Activated CD4-positive, alpha-beta T cell treated with anti-CD3 and anti-CD28 coated beads, Interleukin-2, amount 50 U/mL, for 1 hour (primary cell): ENCODE results near the gene APBB1IP.
"Not testable (repeated sequence)": the region's sequence is repeated elsewhere in the genome, so short reads cannot be mapped to it uniquely, and the experiment has no call there.

Source experiments
- DNase-seq: peaks from one replicate; pipeline ENCODE4 v3.0.0-alpha.2; 2020

The APBB1IP gene

DNA sequence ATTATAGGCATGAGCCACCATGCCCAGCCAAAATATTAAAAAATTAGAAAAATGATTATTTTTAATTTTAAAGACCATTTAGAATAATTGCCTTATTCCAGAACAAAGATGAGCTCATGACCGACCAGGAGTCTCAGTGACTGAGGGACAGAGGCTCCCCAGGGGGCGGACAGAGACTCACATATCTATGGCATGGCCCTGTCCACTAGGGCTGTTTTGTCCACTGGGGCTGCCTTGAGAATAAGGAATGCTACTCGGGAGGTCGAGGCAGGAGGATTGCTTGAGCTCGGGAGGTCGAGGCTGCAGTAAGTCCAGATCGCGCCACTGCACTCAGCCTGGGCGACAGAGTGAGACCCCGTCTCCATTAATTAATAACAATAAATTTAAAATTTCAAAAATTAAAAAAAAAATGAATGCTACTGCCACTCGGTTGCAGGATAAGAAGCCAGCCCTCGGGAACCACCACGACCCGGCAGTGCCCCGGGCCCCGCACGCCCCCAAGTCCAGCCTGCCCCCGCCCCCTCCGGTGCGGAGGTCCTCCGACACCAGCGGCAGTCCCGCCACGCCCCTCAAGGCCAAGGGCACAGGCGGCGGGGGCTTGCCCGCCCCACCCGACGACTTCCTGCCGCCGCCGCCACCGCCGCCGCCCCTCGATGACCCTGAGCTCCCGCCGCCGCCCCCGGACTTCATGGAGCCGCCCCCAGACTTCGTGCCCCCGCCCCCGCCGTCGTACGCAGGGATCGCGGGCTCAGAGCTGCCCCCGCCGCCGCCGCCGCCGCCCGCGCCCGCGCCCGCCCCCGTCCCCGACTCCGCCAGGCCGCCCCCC is 128.6 kb downstream of the APBB1IP start:
- DNase-seq: no peak

- DNase-seq: no peak
Observed at GRCh38 chr10:26567351-26567721, 129.2 kb downstream of the APBB1IP start.

- DNase-seq: no peak
Observed at GRCh38 chr10:26571655-26572054, 133.5 kb downstream of the APBB1IP start.

DNA sequence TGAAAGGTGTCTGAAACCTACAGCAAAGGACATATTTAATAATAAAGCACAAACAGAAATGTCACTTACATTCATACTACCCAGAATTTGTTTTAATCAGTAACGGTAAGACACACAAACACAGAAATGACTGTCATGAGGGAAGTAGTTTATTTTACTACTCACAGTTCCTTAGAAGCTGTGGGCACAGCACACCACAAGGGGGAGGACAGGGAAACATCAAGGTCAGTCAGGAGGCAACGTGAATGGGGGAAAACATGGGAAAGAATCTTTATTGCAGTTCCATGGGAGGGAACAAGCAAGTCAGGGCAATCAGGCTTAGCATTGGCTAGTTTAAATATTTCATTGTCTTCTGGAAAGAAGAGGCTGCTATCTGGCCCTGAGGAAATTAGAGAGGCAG is 135.5 kb downstream of the APBB1IP start:
- no peak for DNase-seq

- no peak for DNase-seq
Observed at GRCh38 chr10:26574783-26575182, 136.6 kb downstream of the APBB1IP start.

DNA sequence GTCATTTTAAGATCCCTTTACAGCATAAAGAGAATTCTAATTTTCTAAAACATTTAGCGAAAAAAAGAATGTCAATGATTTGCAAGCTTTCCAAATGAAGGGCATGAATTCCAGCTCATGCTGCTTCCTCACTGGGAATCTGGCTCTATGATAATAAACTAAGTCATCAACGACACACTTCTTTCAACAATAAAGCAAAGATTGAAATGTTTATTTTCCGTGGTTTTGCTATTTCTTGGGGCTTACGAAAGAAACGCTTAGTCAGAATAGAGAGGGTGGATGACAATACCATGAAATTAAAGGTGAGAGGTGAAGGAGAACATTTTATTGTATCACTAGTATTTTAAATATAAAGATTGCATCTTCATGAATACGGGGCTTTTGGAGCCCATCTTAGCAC is 140.2 kb downstream of the APBB1IP start:
- not testable (repeated sequence) for DNase-seq

DNA sequence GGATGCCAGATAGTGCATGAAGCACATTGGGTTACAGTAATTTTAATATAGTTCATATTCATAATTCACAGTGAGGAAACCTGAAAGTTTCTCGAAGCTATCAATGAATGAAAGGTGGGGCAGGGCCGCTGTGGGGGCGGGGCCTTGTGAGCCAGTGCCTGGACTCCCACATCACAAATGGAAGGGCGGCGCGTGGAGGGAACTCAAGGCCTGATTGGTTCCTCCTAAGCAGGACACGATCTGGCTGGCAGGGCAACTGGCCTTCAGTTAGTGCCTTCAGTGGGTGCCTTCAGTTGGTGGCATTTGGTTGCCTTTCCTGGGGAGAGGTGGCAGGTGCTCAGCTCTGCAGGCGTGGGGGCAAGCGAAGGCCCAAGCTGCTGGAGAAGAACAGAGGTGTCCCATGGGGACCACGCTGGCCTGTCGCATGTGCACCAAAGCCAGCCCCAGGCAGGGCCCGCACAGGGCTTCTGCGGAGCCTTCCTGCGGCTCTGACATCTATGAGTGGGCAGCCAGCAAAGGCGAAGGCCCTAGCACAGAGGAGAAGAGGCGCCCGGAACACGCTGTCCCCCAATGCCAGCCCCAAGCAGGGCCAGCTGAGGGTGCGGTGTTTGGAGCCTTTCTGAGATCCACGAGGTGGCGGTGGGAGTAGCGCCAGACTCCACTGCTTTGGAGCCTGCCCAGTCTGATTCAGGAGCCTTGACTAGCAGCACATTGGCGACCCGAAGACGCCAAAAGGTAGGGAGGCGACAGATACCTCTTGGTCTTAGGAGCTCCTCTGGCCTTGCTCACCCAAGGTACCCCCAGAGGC is 141.3 kb downstream of the APBB1IP start:
- DNase-seq: no peak

DNA sequence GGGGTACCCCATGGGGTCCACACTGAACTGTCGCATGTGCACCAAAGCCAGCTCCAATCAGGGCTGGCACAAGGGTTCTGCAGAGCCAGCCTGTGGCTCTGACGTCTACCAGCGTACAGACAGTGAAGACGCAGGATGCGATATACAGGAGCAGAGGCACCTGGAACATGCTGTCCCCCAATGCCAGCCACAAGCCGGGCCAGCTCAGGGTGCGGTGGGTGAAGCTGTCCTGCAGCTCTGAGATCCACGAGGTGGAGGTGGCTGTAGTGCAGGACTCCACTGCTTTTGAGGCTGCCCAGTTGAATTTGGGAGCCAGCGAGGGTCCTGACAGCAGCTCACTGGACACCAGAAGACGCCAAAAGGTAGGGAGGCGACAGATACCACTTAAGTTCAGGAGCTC is 148.1 kb downstream of the APBB1IP start:
- no peak for DNase-seq

GRCh38 chr10:26588611-26589010 is 150.5 kb downstream of the APBB1IP start:
- DNase-seq: no peak

DNA sequence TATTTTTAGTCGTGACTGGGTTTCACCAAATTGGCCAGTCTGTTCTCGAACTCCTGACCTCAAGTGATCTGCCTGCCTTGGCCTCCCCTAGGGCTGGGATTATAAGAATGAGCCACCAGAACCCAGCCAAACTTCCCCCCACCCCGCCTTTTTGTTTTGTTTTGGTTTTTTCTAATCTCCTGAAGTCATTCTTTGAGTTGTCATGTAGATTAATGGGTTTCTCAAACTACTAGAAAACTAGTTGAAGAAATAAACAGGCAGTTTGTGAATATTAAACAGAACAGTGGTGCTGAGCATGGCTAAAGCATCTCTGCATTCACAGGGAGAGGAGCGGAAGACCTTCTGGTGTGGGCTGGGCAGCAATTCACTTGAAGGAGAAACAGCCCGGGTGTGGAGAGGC is 151.7 kb downstream of the APBB1IP start:
- not testable (repeated sequence) for DNase-seq

DNA sequence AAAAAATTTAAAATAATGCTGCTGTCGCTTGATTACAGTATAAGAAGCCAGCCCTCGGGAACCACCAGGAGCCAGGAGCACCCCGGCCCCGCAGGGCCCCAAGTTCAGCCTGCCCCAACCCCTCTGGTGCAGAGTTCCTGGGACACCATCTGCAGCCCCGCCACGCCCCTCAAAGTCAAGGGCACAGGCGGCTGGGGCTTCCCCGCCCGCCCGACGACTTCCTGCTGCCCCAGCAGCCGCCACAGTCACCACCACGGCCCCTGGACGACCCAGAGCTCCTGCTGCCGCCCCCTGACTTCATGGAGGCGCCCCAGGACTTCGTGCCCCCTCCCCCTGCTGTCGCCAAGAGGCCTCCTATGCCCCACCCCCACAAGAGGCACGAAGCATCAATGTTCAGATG is 155.8 kb downstream of the APBB1IP start:
- no peak for DNase-seq

DNA sequence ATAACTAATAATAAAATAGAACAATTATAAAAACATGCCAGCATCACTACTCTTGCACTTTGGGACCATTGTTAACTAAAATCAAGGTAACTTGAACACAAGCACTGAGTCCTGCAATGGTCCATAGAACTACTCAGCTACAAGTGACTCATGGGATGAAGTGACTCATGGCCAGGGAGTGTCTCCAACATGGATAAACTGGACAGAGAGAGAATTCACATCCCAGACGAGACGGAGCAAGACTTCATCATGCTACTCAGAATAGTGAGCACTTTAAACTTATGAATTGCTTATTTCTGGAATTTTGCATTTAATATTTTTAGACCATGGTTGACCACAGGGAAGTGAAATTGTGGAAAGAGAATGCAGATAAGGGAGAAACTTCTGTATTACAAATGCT is 165.1 kb downstream of the APBB1IP start:
- not testable (repeated sequence) for DNase-seq

- DNase-seq: not testable (repeated sequence)
Observed at GRCh38 chr10:26604320-26605093, 166.4 kb downstream of the APBB1IP start.

DNA sequence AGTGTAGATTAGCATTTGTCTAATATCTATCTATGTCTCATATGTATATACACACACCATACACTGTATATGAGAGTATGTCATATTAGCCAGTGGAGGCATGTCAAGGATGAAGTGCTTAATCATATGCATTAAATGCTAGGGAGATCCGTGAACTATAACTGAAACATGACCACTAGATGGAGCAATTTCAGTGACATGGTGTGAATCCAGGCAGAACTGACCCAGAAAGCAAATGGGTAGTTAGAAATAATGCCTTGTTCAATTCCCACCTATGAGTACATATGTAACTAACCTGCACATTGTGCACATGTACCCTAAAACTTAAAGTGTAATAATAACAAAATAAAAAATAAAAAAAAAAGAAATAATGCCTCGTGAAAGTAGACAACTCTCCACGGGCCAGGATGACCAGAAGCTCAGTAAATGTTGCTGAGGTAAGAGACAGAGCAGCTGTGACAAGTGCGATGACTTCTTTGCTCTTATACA is 168.3 kb downstream of the APBB1IP start:
- not testable (repeated sequence) for DNase-seq

DNA sequence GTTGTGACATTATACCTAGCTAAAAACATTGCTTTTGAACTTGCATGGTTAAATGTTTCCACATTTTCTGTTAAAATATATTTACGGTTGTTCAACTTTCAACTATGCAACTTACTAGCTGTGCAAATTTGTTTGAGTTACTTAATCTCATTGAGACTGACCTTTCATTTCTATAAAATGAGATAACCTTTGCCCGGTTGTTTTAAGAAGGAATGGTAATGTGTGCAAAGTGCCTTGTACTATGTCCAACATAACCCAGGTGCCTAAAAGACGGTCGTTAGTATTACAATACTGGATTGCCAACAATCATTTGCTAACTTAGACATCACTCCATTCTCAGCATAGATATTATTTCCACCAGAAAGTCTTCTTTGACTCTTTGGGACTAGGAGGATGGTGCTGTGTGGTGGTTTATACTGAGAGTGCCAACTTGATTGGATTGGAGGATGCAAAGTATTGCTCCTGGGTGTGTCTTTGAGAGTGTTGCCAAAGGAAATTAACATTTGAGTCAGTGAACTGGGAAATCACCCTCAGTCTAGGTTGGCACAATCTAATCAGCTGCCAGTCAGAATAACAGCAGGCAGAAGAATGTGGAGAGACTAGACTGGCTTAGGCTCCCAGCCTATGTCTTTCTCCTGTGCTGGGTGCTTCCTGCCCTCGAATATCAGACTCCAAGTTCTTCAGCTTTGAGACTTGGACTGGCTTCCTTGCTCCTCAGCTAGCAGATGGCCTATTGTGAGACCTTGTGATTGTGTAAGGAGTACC is 174.2 kb downstream of the APBB1IP start:
- DNase-seq: no peak
